DOHH2 (cell line): ENCODE results near the gene NLGN1.

Experiments used
- EZH2phosphoT487 ChIP-seq: fragments of 200-600 bp; sonication (generic); IDR thresholded peaks from 2 replicates; pipeline ENCODE4 v1.6.1; 2017; ENCODE audit warnings: borderline replicate concordance, mild to moderate bottlenecking, antibody characterized with exemption, low read length, moderate library complexity, mixed read lengths
- TF ChIP-seq, protein P1 (sequence below): fragments of 200-600 bp; sonication (generic); IDR thresholded peaks from one replicate; pipeline ENCODE4 v1.5.1; 2014; ENCODE audit warnings: antibody characterized with exemption, mild to moderate bottlenecking, low read depth, low read length; ENCODE audit not compliant: poor library complexity, severe bottlenecking

DNA sequence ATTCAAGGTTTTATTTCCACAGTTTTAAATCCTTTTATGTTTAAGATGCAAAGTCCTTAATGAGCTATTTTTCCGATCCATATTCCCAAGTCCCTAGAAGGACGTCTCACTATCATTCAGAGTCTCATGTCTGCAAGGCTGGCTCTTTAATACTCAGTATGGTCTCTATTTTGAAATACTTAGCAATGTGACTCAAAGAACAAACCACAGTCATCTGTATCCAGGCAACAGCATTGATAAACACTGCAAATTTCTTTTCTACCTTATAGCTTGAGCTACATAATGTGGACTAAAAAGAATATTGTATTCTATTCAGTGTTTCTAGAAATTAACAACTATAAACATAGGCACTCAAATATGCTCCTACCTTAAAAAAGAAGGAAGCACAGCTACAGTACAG lies 873.3 kb downstream of the NLGN1 start:
- TF ChIP-seq, protein P1, sequence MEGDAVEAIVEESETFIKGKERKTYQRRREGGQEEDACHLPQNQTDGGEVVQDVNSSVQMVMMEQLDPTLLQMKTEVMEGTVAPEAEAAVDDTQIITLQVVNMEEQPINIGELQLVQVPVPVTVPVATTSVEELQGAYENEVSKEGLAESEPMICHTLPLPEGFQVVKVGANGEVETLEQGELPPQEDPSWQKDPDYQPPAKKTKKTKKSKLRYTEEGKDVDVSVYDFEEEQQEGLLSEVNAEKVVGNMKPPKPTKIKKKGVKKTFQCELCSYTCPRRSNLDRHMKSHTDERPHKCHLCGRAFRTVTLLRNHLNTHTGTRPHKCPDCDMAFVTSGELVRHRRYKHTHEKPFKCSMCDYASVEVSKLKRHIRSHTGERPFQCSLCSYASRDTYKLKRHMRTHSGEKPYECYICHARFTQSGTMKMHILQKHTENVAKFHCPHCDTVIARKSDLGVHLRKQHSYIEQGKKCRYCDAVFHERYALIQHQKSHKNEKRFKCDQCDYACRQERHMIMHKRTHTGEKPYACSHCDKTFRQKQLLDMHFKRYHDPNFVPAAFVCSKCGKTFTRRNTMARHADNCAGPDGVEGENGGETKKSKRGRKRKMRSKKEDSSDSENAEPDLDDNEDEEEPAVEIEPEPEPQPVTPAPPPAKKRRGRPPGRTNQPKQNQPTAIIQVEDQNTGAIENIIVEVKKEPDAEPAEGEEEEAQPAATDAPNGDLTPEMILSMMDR = no peak
- TF ChIP-seq EZH2phosphoT487 = no peak
